ENCODE measurements around the gene ILF2.
"Not testable (repeated sequence)": the region's sequence is repeated elsewhere in the genome, so short reads cannot be mapped to it uniquely, and the experiment has no call there.

ILF2 gene

DNA sequence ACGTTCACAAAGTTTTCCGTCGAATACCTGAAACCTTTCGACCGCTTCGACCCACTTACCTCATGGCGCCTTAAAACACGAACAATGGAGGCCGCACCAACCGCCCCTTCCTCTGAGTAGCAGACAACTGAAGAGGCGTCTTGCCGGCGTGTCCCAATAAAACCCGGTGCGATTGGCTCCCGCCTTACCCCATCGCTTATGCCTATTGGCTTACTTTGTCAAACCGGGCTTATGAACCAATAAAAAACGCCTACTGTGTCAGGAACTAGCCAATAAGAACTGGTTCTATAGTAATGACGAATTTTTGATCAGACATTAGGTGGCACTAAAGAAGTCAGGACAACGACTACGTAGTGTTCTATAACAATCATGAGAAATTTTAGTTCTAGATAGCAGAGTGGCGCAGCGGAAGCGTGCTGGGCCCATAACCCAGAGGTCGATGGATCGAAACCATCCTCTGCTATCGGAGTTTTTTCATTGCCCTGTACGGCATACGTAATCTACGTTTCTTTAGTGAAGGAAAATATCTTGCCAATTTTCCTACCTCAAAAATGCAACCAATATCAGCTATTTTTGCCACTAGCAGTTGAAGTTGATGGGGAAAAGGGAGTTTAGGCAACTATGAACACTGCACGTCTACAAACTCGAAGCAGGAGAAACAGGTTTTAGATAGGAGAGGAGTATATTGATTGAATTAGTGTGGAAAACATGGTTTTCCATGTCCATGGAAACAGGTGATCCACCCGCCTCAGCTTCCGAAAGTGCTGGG is at the start of gene ILF2:
Gene ILF2 (minus strand): TSS at position 135 of the 769 bp plus-strand sequence. CDS start 71 bp downstream, at position 64.
- DNase-seq (peak; percentile 94), ATAC-seq (peak; percentile 94)

DNA sequence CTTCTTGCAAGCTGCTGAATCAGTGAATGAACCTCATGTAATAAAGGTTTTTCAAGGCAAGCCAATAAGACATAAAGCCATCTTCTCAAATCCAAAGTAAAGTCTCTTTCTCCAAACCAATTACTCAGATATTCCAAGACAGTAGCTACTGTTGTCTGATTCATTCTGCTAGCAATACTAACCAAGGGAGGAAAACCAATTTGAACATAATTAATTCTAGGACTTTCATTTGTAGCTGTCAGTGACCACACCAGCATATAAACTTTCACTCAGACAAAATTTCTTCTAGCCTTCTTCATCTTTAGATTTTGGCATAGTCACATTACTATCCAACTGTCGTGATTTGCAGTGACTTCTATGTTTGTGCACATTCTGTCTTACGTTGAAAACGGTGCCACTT is 46.5 kb upstream of the ILF2 start:
- DNase-seq (no peak), ATAC-seq (peak; percentile 63)

DNA sequence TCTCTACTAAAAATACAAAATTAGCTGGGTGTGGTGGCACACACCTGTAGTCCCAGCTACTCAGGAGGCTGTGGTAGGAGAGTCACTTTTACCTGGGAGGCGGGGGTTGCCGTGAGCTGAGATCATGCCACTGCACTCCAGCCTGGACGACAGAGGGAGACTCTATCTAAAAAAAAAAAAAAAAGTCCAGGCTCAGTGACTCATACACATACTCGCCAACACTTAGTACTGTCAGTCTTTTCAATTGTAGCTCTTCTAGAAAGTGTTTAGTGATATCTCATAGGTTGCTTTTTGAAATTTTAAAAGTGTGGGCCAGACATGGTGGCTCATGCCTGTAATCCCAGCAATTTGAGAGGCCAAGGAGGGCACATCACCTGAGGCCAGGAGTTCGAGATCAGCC is 45.4 kb upstream of the ILF2 start:
- not testable (repeated sequence) for DNase-seq, ATAC-seq

DNA sequence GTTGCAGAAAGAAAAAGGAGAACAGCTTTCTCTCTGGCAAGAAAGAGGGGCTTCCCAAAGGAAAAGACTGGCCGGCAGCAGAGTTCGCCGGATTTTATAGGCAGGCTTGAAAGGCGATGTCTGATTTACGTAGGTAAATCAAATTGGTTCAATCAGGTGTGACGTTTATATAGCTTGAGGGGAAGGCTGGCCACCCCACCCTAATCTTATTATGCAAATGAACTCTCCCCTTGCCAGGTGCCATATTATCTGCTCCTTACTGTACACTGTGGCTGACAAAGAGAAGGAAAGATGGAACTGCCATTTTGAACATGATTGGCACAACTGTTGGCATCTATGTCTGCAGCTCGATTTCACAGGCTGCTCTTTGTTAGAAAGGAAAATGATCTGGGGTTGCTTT is 40.2 kb upstream of the ILF2 start:
- DNase-seq = no peak
- no peak for ATAC-seq

DNA sequence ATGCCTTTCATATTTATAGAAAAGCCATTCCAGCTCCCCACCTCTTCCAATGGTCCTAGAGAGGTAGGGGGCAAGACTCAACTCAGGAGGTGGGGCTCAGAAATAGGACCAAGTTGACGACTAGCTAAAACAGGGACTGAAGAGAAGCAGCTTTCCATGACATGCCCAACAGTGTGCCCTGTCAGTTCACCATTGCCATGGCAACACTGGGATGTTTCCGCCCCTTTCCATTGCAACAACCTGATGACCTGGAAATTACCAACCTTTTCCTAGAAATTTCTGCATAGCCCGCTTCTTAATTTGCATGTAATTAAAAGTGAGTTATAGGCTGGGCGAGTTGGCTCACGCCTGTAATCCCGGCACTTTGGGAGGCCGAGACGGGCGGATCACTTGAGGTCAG is 34.7 kb upstream of the ILF2 start:
- DNase-seq (no peak), ATAC-seq (no peak)

DNA sequence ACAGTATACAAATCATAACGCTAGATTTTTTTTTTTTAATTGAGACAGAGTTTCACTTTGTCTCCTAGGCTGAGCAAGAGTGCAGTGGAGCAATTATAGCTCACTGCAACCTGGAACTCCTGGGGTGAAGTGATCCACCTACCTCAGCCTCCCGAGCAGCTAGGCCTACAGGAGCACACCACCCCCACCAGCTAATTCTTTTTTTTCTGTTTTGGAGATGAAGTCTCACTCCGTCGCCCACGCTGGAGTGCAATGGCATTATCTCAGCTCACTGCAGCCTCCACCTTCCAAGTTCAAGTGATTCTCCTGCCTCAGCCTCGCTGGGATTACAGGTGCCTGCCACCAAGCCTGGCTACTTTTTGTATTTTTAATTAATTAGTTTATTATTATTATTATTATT is 29.0 kb upstream of the ILF2 start:
- ATAC-seq = no peak
- DNase-seq = no peak

DNA sequence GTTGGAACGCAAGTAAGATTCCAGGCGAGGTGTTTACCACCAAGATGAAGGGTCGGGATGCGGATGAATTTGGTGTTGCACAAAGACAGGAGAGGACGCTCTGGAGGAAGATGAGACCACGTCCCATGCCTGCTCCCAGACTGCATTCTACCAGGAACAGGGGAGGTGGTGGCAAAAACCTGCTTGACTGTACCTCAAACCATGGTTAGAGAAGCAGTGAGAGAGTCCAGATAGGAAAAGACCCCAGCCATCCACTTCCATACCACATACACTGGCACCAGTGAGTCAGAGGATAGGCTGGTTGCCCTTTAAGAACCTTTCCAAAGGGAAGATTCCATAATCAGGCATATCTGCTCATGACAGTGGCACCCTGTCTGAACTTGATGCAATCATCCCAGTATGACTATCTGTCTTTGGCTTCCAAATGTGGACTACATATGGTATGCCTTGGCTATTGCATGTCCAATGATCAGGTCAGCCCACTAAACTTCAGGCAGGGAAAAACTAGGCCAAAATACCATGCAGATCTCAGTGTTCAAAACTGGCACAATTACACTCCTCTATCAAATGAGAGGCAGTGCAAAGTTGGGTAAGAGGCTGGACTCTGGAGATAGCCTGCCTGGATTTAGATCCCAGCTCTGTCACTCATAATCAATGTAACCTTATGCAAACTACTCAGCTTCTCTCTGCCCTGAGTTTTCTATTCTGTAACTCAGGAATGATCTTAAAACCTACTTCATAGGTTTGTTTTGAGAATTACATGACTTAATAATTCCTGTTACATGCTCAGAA is 28.3 kb upstream of the ILF2 start:
- no peak for DNase-seq
- ATAC-seq = no peak

DNA sequence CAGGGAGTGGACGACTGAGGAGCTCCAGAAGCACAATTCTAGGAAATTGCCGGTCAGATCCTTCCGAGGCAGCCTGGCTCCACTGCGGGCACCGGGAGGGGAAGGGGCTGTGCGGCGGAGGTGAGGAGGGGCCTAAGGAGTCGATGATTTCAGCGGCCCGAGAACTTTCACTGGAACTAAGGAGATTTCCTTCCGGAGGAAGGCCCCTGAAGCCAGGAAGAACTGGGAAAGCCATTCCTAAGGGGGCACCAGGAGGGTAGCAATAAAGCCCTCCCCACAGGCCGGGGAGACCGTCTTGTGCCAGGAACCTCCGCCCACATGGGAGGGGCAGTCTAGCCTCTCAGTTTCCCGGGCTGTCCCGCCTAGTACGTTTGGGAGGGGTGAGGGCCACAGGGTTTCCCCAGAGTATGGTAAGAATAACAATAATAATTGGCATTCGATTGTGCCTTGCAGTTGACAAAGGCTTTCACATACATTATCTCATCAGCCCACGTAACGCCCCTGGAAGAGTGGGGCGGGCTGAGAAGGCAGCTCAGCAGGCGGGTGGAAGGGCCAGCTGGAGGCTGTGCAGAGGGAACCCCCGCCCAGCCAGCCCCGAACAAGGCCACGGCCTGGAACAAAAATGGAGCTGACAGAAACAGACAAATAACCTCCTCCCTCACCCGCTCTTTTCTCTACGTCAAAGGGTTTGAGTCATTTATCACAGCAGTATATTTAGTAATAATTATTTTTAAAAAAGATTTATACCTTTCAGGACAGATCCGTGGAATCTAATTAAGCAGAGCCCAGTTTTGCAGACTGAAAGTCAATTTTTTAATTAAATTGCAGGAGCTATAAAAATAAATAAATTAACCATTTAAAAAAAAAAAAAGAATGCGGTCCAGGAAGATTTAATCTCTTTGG is 27.5 kb upstream of the ILF2 start:
- DNase-seq = peak; percentile 10
- ATAC-seq = no peak

DNA sequence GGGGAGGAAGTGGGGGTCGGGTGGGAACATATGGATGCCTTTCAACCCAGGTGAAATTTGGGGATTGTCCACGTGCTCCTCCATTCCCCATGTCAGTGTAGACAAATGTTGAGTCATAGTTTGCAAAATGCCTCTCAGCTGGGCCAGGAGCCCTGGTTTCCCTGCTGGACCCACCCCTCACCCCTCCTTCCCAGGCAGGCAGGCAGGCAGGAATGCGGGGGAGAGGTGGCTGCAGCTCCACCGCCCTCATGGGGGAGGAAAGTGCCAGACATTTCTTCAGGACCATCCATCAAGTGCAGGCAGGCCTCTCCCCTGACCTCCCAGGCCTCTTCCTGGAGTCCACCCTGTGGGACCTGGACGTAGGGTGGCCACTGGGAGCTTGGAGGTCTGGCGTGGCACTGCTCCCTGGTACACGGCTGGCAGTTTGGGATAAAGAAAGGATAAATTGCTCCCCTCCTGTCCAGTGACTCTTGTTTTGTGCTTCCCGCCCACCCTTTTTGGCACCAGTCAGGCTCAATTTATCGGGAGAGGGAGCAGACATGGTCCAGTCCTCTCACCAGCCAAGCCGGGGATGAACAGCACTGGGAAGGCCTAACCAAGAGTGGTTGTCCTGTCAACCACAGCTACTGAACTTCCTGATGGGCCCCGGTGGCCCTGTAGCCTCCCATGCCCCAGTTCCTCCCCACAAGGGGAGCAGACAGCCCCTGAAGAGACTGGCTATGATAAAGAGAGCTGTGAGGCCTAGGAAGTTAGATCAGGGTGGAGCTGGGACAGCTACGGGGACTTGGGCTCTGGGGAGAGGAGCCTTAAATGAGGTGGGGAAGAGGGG is 26.6 kb upstream of the ILF2 start:
- no peak for ATAC-seq
- no peak for DNase-seq

DNA sequence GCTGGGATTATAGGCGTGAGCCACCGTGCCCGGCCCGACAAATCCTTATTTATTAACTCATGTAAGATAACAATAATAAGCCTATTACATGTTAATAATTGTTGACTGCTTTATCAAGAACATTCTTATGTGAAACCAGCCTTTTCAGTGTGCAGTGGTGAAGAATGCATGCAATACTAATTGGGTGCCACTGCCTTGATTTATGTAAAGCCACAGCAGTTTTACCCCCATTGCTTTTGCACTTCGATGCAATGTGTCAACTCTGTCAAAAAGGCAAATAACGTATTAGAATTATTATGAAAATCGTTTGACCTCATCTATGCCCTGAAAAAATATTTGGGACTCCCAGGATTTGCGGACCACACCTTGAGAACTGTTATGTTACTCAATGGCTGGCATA is 25.9 kb upstream of the ILF2 start:
- ATAC-seq (no peak), DNase-seq (no peak)

DNA sequence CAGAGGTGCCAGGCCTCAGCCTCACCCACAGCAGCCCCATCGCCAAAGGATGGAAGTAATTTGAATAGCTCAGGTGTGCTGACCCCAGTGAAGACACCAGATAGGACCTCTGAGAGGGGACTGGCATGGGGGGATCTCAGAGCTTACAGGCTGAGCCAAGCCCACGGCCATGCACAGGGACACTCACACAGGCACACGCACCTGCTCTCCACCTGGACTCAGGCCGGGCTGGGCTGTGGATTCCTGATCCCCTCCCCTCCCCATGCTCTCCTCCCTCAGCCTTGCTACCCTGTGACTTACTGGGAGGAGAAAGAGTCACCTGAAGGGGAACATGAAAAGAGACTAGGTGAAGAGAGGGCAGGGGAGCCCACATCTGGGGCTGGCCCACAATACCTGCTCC is 22.7 kb upstream of the ILF2 start:
- ATAC-seq (no peak), DNase-seq (no peak)

DNA sequence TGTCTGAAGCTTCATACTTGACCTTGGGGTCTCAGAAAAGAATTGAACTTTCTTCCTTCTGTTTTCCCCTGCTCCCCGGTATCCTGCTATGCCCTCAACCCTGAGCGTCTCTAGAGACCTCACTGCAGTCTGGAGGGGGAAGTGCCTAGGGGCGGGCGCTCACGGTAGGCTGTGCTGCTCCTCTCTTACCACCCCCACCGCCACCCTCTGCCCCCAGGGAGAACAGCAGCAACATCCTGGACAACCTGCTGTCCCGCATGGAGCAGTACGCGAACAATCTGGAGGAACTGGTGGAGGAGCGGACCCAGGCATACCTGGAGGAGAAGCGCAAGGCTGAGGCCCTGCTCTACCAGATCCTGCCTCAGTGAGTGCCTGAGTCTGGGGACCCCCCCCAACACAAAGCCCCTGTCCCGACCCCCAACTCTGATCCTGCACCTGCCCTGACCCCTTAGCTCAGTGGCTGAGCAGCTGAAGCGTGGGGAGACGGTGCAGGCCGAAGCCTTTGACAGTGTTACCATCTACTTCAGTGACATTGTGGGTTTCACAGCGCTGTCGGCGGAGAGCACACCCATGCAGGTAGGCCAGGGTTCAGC is 18.0 kb upstream of the ILF2 start:
- ATAC-seq = no peak
- no peak for DNase-seq

DNA sequence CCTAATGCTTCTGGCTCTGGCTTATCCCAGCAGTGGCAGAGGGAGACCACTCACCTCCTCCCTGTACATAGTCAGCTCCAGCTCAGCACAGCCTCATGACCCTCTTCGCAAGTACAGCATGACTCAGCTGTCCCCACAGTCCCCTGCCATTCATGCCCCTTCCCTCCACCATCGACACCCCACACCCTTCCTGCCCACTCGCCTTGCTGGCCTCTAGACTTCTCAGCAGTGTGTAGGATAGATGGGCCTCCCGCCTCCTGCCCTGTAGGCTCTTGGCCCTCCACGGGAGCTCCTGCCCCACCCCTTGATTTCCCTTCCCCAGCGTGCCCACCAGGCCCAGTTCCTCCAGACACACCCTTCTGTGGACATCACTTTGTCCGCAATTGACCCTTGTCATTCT is 17.5 kb upstream of the ILF2 start:
- no peak for DNase-seq
- ATAC-seq = no peak

DNA sequence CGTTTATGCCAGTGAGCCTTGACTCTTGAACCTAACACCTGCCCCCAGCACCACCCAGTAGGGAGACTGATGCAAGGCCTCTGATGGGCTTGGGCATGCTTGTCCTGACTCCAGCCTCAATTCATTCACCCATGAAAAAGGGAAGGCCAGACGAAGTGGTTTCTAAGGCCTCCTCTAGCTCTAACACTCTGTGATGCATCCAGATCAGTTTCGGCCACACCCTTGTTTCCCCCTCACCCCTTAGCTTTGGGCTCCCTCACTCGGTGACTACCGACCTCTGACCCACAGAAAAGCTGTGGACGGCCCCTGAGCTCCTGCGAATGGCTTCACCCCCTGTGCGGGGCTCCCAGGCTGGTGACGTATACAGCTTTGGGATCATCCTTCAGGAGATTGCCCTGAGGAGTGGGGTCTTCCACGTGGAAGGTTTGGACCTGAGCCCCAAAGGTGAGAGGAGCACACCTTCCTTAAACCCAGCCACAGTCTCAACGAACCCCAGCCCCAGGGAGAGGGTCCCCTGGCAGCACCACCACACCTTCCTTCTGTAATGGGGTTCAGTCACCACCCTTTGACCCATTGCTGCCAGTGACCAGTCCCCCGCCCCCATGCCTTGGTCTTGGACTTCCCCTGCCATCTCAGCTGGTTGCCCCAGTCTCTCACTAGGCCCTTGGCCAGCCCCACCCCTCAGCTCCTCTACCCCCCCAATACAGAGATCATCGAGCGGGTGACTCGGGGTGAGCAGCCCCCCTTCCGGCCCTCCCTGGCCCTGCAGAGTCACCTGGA is 16.7 kb upstream of the ILF2 start:
- DNase-seq (no peak), ATAC-seq (no peak)

DNA sequence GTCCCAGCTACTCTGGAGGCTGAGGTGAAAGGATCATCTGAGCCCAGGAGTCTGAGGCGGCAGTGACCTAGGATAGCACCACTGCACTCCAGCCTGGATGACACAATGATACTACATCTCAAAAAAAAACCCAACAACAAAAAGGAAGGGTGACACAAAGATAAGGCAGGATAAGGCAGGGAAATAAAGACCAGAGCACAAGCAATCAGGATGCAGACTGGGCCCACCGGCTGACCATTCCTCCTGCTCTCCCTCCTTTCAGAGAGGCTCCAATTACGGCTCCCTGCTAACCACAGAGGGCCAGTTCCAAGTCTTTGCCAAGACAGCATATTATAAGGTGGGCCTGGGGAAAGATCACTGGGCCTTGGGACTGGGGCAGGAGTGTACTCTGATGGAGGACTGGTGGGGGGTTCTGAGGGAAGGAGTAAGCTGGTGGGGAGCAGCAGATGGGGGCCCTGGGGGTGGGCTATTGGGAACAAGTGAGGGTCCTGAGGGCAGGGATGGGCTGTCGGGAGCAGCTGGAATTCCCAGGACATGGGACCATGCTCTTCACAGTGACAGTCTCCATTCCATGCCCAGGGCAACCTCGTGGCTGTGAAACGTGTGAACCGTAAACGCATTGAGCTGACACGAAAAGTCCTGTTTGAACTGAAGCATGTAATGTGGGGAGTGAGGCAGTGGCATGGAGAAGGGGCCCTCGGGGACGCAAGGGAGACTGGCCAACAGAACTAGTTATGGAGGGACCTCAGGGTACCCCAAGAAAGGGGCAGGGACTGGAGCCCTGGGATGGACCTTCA is 14.9 kb upstream of the ILF2 start:
- no peak for ATAC-seq
- DNase-seq = no peak

DNA sequence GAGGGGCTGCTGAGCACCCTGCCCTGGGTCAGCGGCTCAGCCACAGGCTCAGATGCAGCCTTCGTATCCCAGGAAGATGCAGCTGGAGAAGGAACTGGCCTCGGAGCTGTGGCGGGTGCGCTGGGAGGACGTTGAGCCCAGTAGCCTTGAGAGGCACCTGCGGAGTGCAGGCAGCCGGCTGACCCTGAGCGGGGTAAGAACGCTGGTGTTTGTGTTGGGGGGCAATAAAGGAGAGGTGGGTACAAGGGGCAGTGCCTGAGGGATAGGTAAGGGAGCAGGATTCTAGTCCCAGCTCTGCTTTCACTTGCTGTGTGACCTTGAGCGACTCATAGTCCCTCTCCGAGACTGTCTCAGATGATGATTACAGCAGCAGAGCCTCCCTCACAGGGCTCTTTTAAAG is 14.1 kb upstream of the ILF2 start:
- no peak for DNase-seq
- no peak for ATAC-seq

DNA sequence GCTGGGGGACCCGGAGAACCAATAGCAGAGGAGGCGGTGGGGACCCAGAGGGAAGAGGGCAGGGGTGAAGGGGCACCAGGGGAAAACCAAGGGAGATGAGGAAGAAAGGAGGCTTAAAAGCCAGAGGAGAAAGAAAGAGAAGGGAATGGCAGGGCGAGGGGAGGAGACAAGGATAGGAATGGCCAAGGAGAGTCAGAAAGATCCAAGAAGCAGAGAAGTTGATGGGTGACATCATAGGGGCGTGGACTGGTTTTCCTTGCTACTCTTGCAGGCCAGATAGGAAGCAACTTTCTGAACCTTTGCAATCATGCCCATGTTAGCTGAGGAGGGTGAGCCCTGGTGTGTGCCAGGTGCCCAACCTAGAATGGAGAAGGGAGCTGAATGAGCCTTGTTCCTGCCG is 13.1 kb upstream of the ILF2 start:
- ATAC-seq (no peak), DNase-seq (no peak)

DNA sequence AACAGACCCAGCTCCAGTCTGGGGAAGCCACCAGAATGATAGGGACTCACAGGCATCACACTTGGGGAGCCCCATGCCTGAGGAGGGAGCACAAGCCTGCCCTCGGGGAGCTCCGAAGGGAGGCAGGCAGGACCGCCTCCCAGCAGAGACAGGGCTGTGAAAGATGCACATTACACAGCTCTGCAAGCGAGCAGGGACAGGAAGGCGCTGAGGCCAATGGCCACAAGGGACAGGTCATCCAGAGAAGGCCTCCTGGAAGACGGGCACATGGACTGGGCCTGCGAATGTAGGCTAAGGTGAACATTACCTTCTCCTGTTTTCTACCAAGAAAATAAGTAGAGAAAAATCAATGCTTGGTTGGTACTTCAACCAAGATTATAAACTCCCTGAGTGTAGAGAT is 11.9 kb upstream of the ILF2 start:
- ATAC-seq (no peak), DNase-seq (no peak)

DNA sequence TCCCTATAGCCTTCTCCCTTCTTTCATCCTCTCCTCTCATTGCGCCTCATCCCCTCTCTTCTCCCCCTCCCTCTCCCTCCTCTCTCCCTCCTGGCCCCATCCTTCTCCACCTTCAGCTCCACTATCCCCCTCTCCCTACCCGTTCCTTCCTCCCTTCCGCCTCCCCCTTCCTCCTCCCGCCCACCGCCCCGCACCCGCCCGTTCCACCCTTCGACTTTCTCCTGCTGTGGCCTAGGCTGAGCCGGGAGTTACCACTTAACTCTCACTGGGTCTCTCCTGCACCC is 9.3 kb upstream of the ILF2 start:
- no peak for ATAC-seq
- no peak for DNase-seq

All from stimulated activated naive CD8-positive, alpha-beta T cell treated with anti-CD3 and anti-CD28 coated beads, Interleukin-15, Interleukin-2, amounts not matched to agents 100 U/mL and 50 U/mL, for 24 hours (primary cell).